Esophagus muscularis mucosa (tissue), 4 donors: ENCODE results near the gene GAP43.

Experiments used
- EP300 ChIP-seq: sonication (generic); formaldehyde crosslinking; IDR thresholded peaks from one replicate; pipeline ENCODE4 v1.6.1; 2017; ENCODE audit warnings: antibody characterized with exemption
- POLR2A ChIP-seq: fragments of 450-650 bp; IDR thresholded peaks from one replicate; pipeline ENCODE4 v1.6.1; 2017; ENCODE audit warnings: antibody characterized with exemption, moderate library complexity, mild to moderate bottlenecking, low read depth
- TF ChIP-seq, protein P1 (sequence below), 3 experiments: fragments of 200-600 bp in 2 of 3; fragments of 450-650 bp in 1 of 3; sonication (generic) in 2 of 3; IDR thresholded peaks; one replicate each; pipeline ENCODE4 v1.5.1; 2017 to 2019; ENCODE audit warnings: antibody characterized with exemption in 3 of 3, mild to moderate bottlenecking in 2 of 3, moderate library complexity in 1 of 3

DNA sequence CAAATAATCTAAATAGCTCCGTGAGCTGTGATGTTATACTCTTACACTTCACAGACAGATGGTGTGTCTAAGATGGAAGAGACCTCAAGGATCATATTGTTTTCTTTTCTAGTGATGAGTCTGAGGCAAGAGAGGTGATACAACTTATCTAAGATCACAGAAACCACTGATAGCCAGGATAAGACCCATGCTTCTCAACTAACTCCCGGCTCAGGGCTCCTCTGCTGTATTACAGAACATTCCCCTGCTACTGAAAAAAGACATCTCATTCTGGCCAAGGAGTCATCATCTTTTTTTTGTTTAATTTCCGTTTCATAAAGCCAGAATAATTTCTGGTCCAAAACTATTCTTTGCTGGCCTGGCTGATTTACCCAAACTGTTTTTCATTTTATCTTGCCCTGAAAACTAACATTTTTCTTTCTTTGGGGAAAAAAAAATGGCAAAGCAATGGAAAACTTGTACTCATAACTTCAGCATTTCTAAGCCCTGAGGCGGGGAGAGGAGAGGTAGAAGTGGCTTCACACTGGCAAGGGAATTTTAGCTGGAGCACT lies 46.9 kb upstream of the GAP43 start:
- TF ChIP-seq, protein P1, sequence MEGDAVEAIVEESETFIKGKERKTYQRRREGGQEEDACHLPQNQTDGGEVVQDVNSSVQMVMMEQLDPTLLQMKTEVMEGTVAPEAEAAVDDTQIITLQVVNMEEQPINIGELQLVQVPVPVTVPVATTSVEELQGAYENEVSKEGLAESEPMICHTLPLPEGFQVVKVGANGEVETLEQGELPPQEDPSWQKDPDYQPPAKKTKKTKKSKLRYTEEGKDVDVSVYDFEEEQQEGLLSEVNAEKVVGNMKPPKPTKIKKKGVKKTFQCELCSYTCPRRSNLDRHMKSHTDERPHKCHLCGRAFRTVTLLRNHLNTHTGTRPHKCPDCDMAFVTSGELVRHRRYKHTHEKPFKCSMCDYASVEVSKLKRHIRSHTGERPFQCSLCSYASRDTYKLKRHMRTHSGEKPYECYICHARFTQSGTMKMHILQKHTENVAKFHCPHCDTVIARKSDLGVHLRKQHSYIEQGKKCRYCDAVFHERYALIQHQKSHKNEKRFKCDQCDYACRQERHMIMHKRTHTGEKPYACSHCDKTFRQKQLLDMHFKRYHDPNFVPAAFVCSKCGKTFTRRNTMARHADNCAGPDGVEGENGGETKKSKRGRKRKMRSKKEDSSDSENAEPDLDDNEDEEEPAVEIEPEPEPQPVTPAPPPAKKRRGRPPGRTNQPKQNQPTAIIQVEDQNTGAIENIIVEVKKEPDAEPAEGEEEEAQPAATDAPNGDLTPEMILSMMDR (IDR thresholded peaks at IDR 0.05), result no peak
- TF ChIP-seq POLR2A, result no peak
- no peak for TF ChIP-seq EP300
